HTERT RPE-1 (cell line): Measurements from ENCODE around the gene IPCEF1.

ENCODE experiments used
- in situ Hi-C: fragments of 300-500 bp; cut with MboI; formaldehyde crosslinking; loops from 4 replicates; pipeline ENCODE4 v1.14.3; 2020; ENCODE audit warnings: low sequenced_read_pairs

The IPCEF1 gene

DNA sequence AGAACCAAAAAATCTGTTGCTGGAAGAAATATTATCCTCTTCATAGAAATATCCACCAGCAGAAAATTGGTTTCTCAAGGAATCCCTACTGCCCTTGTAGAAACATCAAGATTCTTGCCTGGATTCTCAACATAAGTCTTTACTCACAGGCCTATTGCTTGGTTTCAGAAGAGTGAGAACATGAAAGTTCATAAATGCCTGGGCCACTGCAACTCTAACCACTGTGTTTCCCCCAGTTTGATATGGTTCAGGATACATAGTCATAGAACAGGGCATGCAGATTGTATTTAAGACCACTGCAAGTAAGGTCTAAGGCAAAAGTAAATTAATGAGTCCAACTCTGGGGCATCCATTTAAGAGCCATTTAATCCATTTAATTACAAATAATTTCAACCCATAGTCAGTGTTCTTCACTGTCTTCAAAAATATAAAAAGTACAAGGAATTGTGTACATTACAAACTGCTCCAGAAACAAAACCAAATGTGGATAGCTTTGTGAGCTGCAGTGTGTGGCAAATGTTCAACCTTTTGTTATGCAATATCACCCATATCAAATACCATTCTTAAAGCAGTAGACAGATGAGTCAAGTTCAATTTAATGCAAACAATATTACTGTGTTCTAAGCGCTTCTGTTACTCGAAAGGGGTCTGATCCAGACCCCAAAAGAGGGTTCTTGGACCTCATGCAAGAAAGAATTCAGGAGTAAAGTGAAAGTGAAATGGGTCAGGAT is 234.2 kb downstream of the IPCEF1 start:
- in situ Hi-C loops, result no loop called here

DNA sequence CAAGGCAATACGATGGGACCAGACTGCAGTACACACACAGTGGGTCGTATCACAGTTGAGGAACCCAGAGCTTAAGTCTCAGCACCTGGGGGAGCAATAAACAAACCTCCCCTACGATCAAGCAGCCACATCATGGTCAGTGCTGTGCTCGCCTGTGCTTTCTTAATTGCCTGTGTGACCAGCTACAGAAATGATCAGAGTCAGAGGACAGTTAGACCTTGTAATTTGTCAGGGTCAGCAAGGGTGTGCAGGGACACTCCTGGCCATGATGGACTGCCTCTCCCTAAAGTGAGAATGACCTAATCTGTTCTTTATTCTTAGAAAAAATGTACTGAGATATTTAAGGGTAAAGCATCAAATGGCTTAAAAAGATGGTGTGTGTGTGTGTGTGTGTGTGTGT is 239.1 kb downstream of the IPCEF1 start:
- in situ Hi-C loops, result no loop called here

DNA sequence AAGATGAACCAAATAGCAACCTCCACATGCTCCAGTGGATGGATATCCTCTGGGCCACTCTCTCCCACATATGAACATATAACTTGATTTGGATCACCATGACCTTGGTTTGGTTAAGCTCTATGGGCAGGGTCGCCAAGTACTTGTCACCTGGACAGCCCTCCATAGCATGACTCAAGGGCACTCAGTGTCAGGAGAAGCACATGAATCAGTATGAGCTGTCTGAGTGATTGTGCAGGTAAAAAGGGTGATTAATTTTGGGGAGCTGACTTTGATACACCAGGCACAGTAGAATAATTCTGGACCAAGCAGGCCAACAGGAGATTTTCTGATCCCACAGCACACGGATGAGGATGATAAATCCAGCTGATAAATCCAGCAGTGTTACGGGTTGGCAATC is 243.2 kb downstream of the IPCEF1 start:
- in situ Hi-C loops, result no loop called here

DNA sequence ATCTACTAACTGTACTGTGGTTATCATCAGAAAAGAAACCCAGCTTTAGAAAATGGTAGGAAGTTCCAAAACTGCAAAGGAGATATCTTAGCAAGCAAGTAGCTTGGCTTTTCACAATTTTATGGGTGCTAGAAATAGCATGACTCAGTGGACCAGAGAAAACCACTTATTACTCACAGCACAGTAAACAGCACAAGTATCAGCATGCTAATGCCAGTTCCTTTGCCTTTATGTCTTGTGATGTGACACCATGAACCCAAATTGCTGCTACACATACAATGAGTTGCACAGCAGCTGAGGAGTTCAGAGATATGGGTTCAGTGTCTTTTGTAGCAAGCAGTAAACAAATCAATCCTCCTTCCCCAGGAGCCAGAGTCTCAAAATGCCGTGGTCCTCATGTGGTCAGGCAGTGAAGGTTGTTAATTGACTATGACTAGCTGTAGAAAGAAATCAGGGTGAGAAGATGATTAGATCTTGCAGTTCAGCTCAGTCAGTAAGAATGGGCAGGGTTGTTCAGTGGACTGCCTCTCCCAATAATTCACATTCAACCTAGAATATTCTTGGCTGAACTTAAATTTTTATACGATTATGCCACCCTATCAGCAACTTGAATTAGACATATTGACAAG is 244.3 kb downstream of the IPCEF1 start:
- in situ Hi-C loops, result no loop called here

DNA sequence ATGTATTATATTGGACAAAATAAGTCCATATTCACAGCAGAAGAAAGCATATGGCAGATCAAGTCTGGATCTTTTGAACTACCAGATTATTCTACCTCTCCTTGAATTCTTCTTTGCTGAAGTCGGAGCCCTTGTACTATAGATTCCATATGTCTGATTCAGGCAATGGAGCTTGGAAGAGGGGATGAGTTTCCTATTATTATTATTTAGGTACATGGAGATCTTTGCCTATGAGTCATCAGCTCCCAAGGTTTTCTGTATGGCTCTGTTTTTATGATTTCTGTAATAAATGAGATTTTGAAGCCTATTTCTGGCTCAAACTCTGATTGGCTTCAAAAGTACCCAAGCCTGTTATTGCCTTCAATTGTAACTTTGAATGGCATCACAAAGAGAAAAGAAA is 245.6 kb downstream of the IPCEF1 start:
- in situ Hi-C loops, result no loop called here

DNA sequence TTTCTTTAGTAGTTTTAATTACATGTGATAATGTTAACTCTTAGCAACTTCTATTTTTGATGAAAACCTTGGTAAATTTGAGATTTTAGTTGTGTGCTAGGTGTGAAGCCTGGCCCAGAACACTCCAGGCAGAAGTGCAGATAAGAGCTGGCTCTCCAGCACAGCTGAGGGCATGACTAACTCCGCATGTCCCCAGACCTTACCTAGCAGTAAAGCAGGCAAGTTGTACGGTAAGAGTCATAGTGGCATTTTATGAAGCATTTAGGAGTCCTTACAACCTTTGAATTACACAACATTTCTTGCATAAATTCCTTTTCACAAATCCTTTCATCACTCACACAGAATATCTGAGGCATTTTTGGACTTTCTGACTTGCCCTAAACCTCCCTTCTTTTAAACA is 250.4 kb downstream of the IPCEF1 start:
- in situ Hi-C loops, result no loop called here
